Muscle of leg (tissue), 11 donors: ENCODE data around the gene TMC2. TPM values are rescaled to one million over a fixed set of nuclear protein-coding genes. Genes with fewer than 3 reads are reported as not detected.

Source experiments
- DNase-seq: peaks from one replicate; pipeline ENCODE4 v3.0.0; 2013
- H3K27ac ChIP-seq: one replicate; pipeline ENCODE4 v1.5.1; 2013; ENCODE audit warnings: mild to moderate bottlenecking, low read length, control low read depth
- H3K27me3 ChIP-seq: one replicate; pipeline ENCODE4 v1.6.1; 2013; ENCODE audit warnings: low read length; ENCODE audit not compliant: control insufficient read depth, insufficient read depth
- H3K36me3 ChIP-seq: one replicate; pipeline ENCODE4 v1.6.1; 2013; ENCODE audit warnings: low read length; ENCODE audit not compliant: control insufficient read depth, insufficient read depth
- H3K4me1 ChIP-seq: one replicate; pipeline ENCODE4 v1.6.1; 2013; ENCODE audit warnings: low read length; ENCODE audit not compliant: control insufficient read depth, insufficient read depth
- H3K4me3 ChIP-seq: one replicate; pipeline ENCODE4 v1.5.1; 2013; ENCODE audit warnings: low read length, control low read depth
- H3K9me3 ChIP-seq: replicated peaks from 2 replicates; pipeline ENCODE4 v1.6.1; 2013; ENCODE audit warnings: low read depth, low read length; ENCODE audit not compliant: control insufficient read depth
- WGBS: methylation state at CpG from one replicate; pipeline ENCODE4 v1.1.5; 2013; ENCODE audit warnings: missing lambda C conversion rate; ENCODE audit not compliant: insufficient coverage; 5-methylcytosine and 5-hydroxymethylcytosine counted together
- polyA plus RNA-seq, 8 donors: library from polyadenylated mRNA; unstranded; fragments of 120-200 nt; gene quantifications; one replicate each; pipeline versions ENCODE4 v1.2.1 to v1.2.3, GENCODE V29; 2013; ENCODE audit warnings: inconsistent platforms in 1 of 8, low replicate concordance in 1 of 8; ENCODE audit not compliant: insufficient read length in 8 of 8, insufficient read depth in 1 of 8
- total RNA-seq: library from RNA; stranded (reverse); fragments of 120-200 nt; gene quantifications from one replicate; pipeline ENCODE4 v1.2.4, GENCODE V29; 2013

Gene TMC2
- total and polyA plus RNA-seq, 9 donors, result 0.02 to 0.16 (median 0.07) TPM; not detected in 3

DNA sequence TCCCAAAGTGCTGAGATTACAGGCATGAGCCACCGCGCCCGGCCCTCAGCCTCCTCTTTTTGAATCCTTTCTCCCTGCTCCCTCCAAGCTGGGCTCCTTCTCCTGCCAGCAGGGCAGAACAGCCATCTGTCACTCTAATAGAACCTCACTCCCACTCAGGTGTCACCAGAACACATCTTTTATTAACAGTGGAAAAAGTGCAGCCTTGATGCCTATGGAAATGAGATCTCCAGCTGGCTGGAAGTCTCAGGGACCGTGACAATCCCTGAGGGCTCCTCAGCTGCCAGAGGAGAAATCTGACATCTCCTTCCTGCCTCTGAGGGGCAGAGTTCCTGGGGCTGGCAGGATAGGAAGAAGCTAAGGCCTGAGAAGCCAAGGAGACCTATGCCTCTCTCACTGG, 28.0 kb downstream of the TMC2 start:
- Histone ChIP-seq H3K4me1 (no peaks in the 10 kb centered on the region), H3K36me3 (no peaks in the 10 kb centered on the region), H3K4me3 (no peak overlapping the region), H3K9me3 (no peaks in the 10 kb centered on the region), H3K27ac (no peak overlapping the region), H3K27me3 (peaks cover 28% of the 10 kb centered on the region)
- DNase-seq, result no peak
- 58% methylated on average over 4 of the region's 4 CpGs for WGBS

DNA sequence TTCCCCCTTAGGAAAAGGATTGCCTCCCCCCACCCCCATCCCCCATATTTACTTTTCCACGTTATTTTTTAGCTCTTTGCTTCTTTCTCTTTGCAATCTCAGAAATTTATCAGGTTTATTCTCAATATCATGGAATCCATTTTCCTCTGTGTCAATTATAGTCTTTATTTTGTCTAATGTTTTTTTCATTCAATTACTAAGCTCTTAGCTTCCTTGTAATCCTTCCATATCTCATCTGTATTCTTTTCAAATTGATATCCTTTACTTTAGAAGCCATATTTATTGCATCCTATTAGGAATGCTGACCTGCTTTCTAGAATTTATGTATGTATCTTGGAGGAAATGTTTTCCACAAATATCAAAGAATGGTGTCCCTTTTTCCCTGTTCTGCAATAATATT, 39.3 kb downstream of the TMC2 start:
- Histone ChIP-seq H3K27me3 (peaks cover 9% of the 10 kb centered on the region), H3K36me3 (no peaks in the 10 kb centered on the region), H3K4me3 (no peak overlapping the region), H3K9me3 (no peaks in the 10 kb centered on the region), H3K4me1 (no peaks in the 10 kb centered on the region), H3K27ac (no peak overlapping the region)
- DNase-seq, result no peak
- WGBS, result no CpG with 5 or more reads among the region's 1 CpG

DNA sequence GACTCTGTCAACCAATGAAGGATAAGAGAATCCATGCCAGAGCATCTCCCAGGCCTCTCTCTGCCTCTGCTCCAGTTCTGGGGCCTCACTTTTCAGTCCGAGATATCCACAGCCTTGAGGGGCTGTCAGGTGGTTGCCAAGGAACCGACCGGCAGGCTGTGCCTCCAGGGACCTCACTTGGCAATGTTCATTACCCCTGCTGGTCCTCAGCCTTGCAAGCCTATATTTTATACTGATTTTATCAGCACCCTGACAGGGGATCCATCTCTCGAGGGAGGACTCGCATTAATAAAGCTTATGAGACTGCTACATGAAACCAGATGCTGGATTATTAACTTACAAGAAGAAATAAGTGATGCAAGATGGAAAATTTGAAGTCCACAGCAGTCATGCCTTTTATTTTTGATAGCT, 39.9 kb downstream of the TMC2 start:
- Histone ChIP-seq H3K9me3 (no peaks in the 10 kb centered on the region), H3K36me3 (no peaks in the 10 kb centered on the region), H3K4me1 (no peaks in the 10 kb centered on the region), H3K4me3 (no peak overlapping the region), H3K27me3 (peaks cover 9% of the 10 kb centered on the region), H3K27ac (no peak overlapping the region)
- WGBS, result 19% methylated on average over 3 of the region's 5 CpGs
- DNase-seq, result no peak

DNA sequence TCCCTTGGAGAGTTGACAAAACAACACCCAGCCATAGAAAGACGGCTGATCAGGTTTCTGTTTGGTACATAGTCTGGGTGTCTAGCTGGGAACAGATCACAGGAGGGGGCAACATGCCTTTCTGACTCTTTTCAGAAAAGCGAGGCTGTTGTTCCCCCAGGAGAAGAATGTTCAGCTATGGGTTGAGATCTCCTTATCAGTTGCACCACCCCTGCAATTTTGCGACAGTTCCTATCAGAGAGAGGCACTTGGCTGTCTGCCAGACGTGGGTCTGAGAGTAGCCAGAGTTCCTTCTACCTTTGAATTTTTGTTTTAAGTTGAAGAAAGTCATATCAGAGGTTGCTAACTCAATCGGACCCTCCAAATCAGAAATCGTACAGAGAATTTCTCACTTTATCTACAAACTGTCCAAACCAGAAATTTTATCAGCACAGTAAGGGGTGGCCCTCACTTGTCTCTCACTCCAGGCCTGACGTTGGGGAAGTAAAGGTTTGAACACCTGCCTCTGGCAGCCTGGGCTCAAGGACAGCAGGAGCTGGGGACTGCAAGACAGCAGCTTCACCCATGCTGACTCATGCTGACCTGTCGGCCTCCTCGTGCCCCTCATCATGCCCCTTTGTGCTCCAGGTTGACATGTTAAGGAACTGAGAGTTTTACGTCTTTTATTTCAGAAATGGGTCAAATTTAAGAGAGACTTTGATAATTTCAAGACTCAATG, 42.3 kb downstream of the TMC2 start:
- DNase-seq, result no peak
- H3K27me3 ChIP-seq, result peaks cover 4% of the 10 kb centered on the region
- H3K4me1 ChIP-seq, result no peaks in the 10 kb centered on the region
- H3K9me3 ChIP-seq, result no peaks in the 10 kb centered on the region
- no peak overlapping the region for H3K4me3 ChIP-seq
- 38% methylated on average over 1 of the region's 10 CpGs for WGBS
- H3K27ac ChIP-seq, result no peak overlapping the region
- no peaks in the 10 kb centered on the region for H3K36me3 ChIP-seq

DNA sequence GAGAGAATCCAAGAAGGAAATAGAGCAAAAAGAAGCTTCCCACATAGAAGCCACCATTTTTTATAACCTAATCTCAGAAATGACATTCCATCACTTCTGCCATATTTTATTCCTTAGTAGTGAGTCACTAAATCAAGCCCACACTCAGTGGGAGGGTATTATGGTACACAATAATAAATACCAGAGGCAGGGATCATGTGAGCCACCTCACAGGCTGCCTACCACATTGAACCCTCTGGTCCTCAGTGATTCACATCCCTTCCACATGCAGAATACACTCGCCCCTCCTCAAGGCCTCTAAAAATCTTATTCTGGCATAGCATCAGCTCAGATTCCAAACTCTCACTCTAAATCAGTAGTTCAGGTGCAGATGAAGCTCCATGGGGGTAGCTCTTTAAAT, 49.4 kb downstream of the TMC2 start:
- Histone ChIP-seq H3K36me3 (no peaks in the 10 kb centered on the region), H3K4me3 (no peak overlapping the region), H3K27ac (no peak overlapping the region), H3K9me3 (no peaks in the 10 kb centered on the region), H3K4me1 (no peaks in the 10 kb centered on the region), H3K27me3 (peaks cover 2% of the 10 kb centered on the region)
- DNase-seq, result no peak
- no CpG with 5 or more reads among the region's 1 CpG for WGBS

DNA sequence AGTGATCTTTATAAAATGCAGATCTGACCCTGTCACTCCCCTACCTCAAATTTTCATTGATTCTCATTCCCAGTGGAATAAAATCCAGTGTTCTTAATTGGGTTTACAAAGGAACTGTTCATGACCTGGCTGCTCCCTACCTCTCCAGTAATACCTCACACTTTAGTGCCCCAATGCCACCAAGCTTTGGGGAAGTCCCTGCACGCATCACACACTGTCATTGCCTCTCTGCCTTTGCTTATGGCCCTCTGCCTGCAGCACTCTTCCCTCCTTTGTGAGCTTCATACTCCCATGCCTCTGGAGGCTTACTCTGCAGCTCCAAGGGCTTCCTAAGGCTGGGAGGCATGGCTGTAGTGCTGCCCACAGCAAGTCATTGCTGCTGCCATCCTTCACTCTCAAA, 57.4 kb downstream of the TMC2 start:
- Histone ChIP-seq H3K27me3 (peaks cover 6% of the 10 kb centered on the region), H3K27ac (no peak overlapping the region), H3K36me3 (no peaks in the 10 kb centered on the region), H3K9me3 (no peaks in the 10 kb centered on the region), H3K4me3 (no peak overlapping the region), H3K4me1 (no peaks in the 10 kb centered on the region)
- 75% methylated on average over 1 of the region's 1 CpG for WGBS
- DNase-seq, result no peak

DNA sequence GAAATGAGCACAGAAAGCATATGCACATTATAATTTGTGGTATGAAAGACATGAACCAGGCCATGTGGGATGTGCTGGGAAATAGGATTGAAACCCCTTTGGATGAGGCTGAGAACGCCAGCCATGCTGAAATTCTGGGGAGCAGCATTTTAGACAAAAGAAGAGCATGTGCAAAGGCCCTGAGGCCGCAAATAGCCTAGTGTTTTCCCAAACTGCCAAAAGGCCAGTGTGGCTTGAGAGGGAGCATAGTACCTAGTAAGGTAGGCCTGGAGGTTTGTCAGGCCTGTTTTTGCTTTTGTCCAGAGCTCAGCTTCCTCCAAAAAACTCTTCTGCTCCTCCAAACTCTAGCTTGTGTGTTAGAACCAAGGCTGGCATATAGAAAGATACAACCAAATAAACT, 58.7 kb downstream of the TMC2 start:
- H3K27me3 ChIP-seq, result peaks cover 6% of the 10 kb centered on the region
- no peaks in the 10 kb centered on the region for H3K9me3 ChIP-seq
- H3K36me3 ChIP-seq, result no peaks in the 10 kb centered on the region
- no peak for DNase-seq
- WGBS, result 88% methylated on average over 2 of the region's 2 CpGs
- H3K4me1 ChIP-seq, result peaks cover 6% of the 10 kb centered on the region
- H3K27ac ChIP-seq, result no peak overlapping the region
- H3K4me3 ChIP-seq, result no peak overlapping the region

DNA sequence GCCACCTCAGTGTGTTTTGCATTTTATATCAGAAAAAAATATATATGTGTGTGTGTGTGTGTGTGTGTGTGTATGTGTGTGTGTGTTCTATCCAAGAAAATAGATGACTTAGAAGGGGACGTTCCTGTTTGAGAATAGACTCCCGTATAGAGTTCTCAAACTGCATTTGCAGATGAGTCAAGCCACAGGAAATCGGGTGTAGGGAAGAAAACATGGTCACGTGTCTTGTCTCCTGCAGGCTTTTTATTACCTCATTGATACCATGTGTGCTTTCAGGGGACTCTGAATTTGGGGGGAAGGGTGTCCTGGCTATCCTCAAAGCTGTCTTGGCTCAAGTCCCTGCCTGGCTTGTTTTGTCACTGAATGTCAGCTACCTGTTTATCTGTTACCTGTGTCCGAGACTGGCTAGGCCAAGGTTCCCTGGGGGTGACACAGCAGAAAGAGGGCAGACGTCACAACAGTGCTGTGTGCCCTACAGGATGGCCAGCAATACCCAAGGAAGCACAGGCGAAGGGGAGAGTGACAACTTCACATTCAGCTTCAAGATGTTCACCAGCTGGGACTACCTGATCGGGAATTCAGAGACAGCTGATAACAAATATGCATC, 60.4 kb downstream of the TMC2 start:
- Histone ChIP-seq H3K27me3 (peaks cover 4% of the 10 kb centered on the region), H3K27ac (no peak overlapping the region), H3K9me3 (no peaks in the 10 kb centered on the region), H3K36me3 (no peaks in the 10 kb centered on the region), H3K4me1 (peaks cover 6% of the 10 kb centered on the region), H3K4me3 (no peak overlapping the region)
- 29% methylated on average over 6 of the region's 8 CpGs for WGBS
- no peak for DNase-seq

DNA sequence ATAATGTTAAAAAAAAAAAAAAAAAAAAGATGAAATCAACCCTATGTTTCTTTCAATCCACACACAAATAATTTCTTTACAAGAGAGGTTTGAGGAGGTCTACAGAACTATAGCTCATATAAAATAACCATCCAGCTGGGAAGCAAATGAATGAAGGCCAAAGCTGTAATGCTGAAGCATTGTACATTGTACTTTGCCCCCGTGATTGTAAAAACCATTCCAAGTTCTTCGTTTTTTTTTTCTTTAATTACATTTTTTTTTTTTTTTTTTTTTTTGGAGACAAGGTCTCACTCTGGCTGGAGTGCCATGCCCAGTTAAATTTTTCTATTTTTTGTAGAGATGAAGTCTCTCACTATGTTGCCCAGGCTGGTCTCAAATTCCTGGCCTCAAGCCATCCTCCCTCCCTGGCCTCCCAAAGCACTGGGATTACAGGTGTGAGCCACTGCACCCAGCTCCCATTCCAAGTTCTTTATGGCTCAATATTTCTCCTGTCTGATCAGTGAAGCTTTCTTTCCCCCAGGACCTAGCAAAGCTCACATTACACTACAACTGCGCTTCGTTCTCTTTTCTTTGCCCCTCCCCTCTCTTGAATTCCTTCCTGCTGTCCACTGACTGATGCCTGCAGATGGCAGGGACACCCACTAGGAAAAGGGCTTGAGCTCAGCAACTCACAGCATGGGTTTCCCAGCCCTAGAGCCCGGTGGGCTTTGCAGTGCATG, 63.1 kb downstream of the TMC2 start:
- peak; percentile 49 for DNase-seq
- WGBS, result 0% methylated on average over 2 of the region's 5 CpGs
- Histone ChIP-seq H3K4me1 (peaks cover 6% of the 10 kb centered on the region), H3K9me3 (no peaks in the 10 kb centered on the region), H3K27me3 (peaks cover 2% of the 10 kb centered on the region), H3K27ac (no peak overlapping the region), H3K4me3 (no peak overlapping the region), H3K36me3 (no peaks in the 10 kb centered on the region)

DNA sequence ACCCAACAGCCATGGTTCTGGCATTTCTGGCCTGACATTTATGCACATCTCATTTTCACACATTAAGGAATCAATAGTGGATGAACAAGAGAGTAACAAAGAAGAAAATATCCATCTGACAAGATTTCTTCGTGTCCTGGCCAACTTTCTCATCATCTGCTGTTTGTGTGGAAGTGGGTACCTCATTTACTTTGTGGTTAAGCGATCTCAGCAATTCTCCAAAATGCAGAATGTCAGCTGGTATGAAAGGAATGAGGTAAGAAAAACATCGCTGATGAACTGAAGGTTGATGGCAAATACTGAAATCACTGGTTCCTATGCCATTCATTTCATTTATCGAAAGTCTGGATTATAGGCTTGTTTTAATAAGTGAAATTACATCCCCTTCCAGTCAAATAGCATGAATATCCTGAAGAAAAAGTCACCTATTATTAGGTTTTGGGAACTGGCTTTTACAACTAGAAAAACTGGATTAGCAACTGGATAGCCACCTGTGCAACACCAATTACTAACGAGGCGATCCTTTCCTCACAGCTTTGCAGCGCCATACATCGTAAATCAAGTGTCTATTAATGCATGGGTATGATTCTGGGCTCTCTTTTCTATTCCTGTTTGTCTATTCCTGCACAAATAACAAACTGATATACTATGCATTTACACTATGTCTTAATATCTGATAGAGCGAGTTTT, 65.8 kb downstream of the TMC2 start:
- no CpG with 5 or more reads among the region's 9 CpGs for WGBS
- DNase-seq, result no peak

More for the DNA sequence above, 65.8 kb downstream of the TMC2 start:
- Histone ChIP-seq H3K4me1 (peaks cover 6% of the 10 kb centered on the region), H3K4me3 (no peak overlapping the region), H3K36me3 (no peaks in the 10 kb centered on the region), H3K27me3 (no peaks in the 10 kb centered on the region), H3K9me3 (peaks cover 9% of the 10 kb centered on the region), H3K27ac (no peak overlapping the region)
